Psoas muscle (tissue), 8 donors: Measurements from ENCODE around the gene SMARCC2. TPM values are rescaled to one million over a fixed set of nuclear protein-coding genes. Genes with fewer than 3 reads are reported as not detected.

Experiments
- ATAC-seq, 4 donors: fragments of 200-7000 bp; cut with Tn5 transposase; one replicate each; pipeline ENCODE4 v1.9.1; 2020; ENCODE audit warnings: moderate library complexity in 3 of 4, mild to moderate bottlenecking in 2 of 4
- DNase-seq, 2 donors: peaks; one replicate each; pipeline ENCODE4 v3.0.0-alpha.2; 2020
- H3K27ac ChIP-seq: fragments of 200-600 bp; one replicate; pipeline ENCODE4 v1.8.0; 2022
- H3K27me3 ChIP-seq, 3 donors: fragments of 200-600 bp in 1 of 3; one replicate each; pipeline versions ENCODE4 v1.6.1 to v1.8.0; 2013 to 2022; ENCODE audit warnings: low read length in 2 of 3, mild to moderate bottlenecking in 2 of 3, moderate library complexity in 1 of 3; ENCODE audit not compliant: insufficient read depth in 3 of 3
- H3K36me3 ChIP-seq, 2 donors: fragments of 200-600 bp in 1 of 2; one replicate each; pipeline versions ENCODE4 v1.6.1 to v1.8.0; 2013 to 2022; ENCODE audit warnings: low read depth in 1 of 2, mild to moderate bottlenecking in 1 of 2, moderate library complexity in 1 of 2; ENCODE audit not compliant: insufficient read depth in 1 of 2
- H3K4me1 ChIP-seq: fragments of 200-600 bp; one replicate; pipeline ENCODE4 v1.8.0; 2022
- H3K4me3 ChIP-seq: fragments of 200-600 bp; one replicate; pipeline ENCODE4 v1.8.0; 2022; ENCODE audit warnings: mild to moderate bottlenecking
- H3K9me3 ChIP-seq: fragments of 200-600 bp; one replicate; pipeline ENCODE4 v1.8.0; 2022
- CTCF ChIP-seq: fragments of 200-600 bp; IDR thresholded peaks from one replicate; pipeline ENCODE4 v1.8.0; 2022; ENCODE audit warnings: antibody characterized with exemption
- WGBS, 3 donors: extraction: QIAGEN DNeasy Blood & Tissue Kit; methylation state at CpG; one replicate each; pipeline versions ENCODE4 v1.1.6 to v1.1.7; 2013; 5-methylcytosine and 5-hydroxymethylcytosine counted together
- intact Hi-C, 2 donors: fragments of 100-400 bp; cut with DNase I; formaldehyde crosslinking; loops; one replicate each; pipeline versions ENCODE4 v1.11.0 to v1.14.2; 2022
- polyA plus RNA-seq, 3 donors: library from polyadenylated mRNA; stranded (reverse); fragments of 200-250 nt; gene quantifications; one replicate each; pipeline ENCODE4 v1.2.3, GENCODE V29; 2013
- total RNA-seq, 4 donors: library from RNA; stranded (reverse); fragmentation: NEBNext Ultra II Directional in 2 of 4; extraction: Animal tissue kit (Norgen Biotek cat#: 25700) in 2 of 4; gene quantifications; one replicate each; pipeline versions ENCODE4 v1.2.1 to v1.2.4, GENCODE V29; 2021 to 2023
- donor health status: healthy with polysubstance abuse.
- donor health status: DM: no; HTN: no; CAD: no; lungs with moderate emphysema.
- donor health status: Bipolar disorder and iron deficiency.
- donor health status: healthy.
- donor health status: DM: yes; HTN: yes; CAD: no.
- donor health status: DM: no; HTN: no; CAD: no.
- donor health status: DM: no; HTN: no; CAD: no.
- donor health status: DM: yes; HTN: yes; CAD: no.

Gene SMARCC2
- total and polyA plus RNA-seq, 7 donors, result 16.5 to 78.7 (median 49.8) TPM

GRCh38 chr12:56145217-56145616 lies 44.1 kb downstream of the SMARCC2 start:
- Histone ChIP-seq H3K27ac (no peak overlapping the region), H3K36me3 (peaks cover 0 to 66% of the 10 kb centered on the region in 2 donors), H3K27me3 (no peaks in the 10 kb centered on the region), H3K4me3 (no peak overlapping the region), H3K9me3 (no peaks in the 10 kb centered on the region), H3K4me1 (peaks cover 3% of the 10 kb centered on the region)
- TF ChIP-seq CTCF, result no peak
- 76 to 89% (median 82%) methylated on average over 3 of the region's 3 CpGs for WGBS, 3 donors
- no peak for DNase-seq
- ATAC-seq, result no peak
- intact Hi-C loops, result no loop called here

GRCh38 chr12:56143870-56144269 lies 45.4 kb downstream of the SMARCC2 start:
- H3K9me3 ChIP-seq, result no peaks in the 10 kb centered on the region
- no peak for TF ChIP-seq CTCF
- no peak for DNase-seq

GRCh38 chr12:56143217-56143616 lies 46.1 kb downstream of the SMARCC2 start:
- 66 to 78% (median 78%) methylated on average over 4 of the region's 4 CpGs for WGBS, 3 donors
- no peak for ATAC-seq

More at GRCh38 chr12:56143870-56144269, 45.4 kb downstream of the SMARCC2 start:
- WGBS, 3 donors, result 66 to 74% (median 71%) methylated on average over 8 of the region's 8 CpGs
- peaks cover under 1 to 67% of the 10 kb centered on the region in 2 donors for H3K36me3 ChIP-seq
- intact Hi-C loops, result no loop called here
- no peaks in the 10 kb centered on the region for H3K27me3 ChIP-seq
- peak in 3 of 4 donors; percentile 20 to 47 (median 24) for ATAC-seq
- no peak overlapping the region for H3K4me3 ChIP-seq
- H3K4me1 ChIP-seq, result peaks cover 3% of the 10 kb centered on the region
- H3K27ac ChIP-seq, result peak overlapping the region; percentile 43

GRCh38 chr12:56141946-56142784 lies 47.1 kb downstream of the SMARCC2 start:
- Histone ChIP-seq H3K36me3 (peaks cover 9 to 84% of the 10 kb centered on the region in 2 donors), H3K9me3 (no peaks in the 10 kb centered on the region), H3K4me3 (no peak overlapping the region), H3K27me3 (no peaks in the 10 kb centered on the region), H3K4me1 (peaks cover 3% of the 10 kb centered on the region), H3K27ac (peak overlapping the region; percentile 16)
- no peak for TF ChIP-seq CTCF
- WGBS, 3 donors, result 86 to 91% (median 88%) methylated on average over 19 of the region's 19 CpGs
- DNase-seq (no peak), ATAC-seq (peak in 1 of 4 donors; percentile 30)
- intact Hi-C loops, result no loop called here

More at GRCh38 chr12:56143217-56143616, 46.1 kb downstream of the SMARCC2 start:
- no peak for TF ChIP-seq CTCF
- Histone ChIP-seq H3K4me1 (peaks cover 3% of the 10 kb centered on the region), H3K27ac (peak overlapping the region; percentile 43), H3K4me3 (no peak overlapping the region), H3K36me3 (peaks cover 5 to 73% of the 10 kb centered on the region in 2 donors), H3K9me3 (no peaks in the 10 kb centered on the region), H3K27me3 (no peaks in the 10 kb centered on the region)
- intact Hi-C loops, result no loop called here
- no peak for DNase-seq
